GM23248 (cell line): ENCODE data around the gene TMEM244.

Experiments
- EZH2 ChIP-seq: fragments of 200-600 bp; sonication (generic); IDR thresholded peaks from 2 replicates; pipeline ENCODE4 v1.6.1; 2018; ENCODE audit warnings: antibody characterized with exemption, mild to moderate bottlenecking; ENCODE audit not compliant: insufficient read depth, poor library complexity, severe bottlenecking
- EZH2phosphoT487 ChIP-seq: fragments of 200-600 bp; sonication (generic); IDR thresholded peaks from 2 replicates; pipeline ENCODE4 v1.6.1; 2018; ENCODE audit warnings: antibody characterized with exemption, moderate library complexity, mild to moderate bottlenecking, low read depth; ENCODE audit not compliant: insufficient read depth

GRCh38 chr6:129902681-129903080, 41.6 kb upstream of the TMEM244 start:
- TF ChIP-seq EZH2phosphoT487 (no peak), EZH2 (no peak)
